Measurements from ENCODE around the gene BRD3OS. TPM values are rescaled to one million over a fixed set of nuclear protein-coding genes. Genes with fewer than 3 reads are reported as not detected.

Gene BRD3OS
- total RNA-seq, 1 experiment from 2014 or later = 13.3 TPM

DNA sequence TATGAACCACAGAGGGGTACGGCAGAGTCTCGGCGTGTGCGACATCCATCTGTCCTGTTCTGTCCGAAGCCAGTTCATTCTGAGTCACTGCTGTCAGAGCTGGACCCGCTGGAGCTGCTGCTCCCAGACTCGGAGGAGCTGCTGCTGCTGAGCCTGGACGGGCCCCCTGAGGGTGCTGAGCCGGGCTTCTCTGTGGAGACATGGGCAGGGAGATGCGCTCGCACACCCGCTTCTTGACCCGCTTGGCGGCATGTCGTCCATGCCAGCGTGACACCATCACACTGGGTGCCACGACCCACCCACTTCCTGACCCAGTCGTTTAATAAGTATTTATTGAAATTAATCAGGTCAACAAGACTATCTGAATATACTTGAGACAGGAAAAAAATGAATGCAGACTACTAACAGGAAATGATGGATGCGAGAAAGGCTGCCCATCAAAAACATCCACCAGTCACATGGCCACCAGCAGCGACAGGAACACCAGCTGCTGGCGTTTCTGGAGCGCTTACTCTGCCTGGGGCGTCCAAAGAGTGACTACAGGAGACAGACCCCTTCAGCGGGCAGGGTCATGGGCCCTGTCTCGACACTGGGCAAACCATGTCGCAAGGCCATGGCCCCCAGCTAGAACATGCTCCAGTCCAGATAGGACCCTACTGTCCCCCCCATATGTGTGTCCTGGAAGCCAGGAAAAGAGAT lies 8.4 kb downstream of the BRD3OS start:
- Mint-ChIP-seq H3K27me3 (ENCODE audit: insufficient read depth, unreplicated experiment) (no peaks in the 10 kb centered on the region), H3K27ac (ENCODE audit: low read depth, unreplicated experiment) (no peak overlapping the region), H3K9me3 (ENCODE audit: unreplicated experiment) (no peaks in the 10 kb centered on the region), H3K36me3 (ENCODE audit: insufficient read depth, unreplicated experiment) (peaks cover 63% of the 10 kb centered on the region), H3K4me3 (ENCODE audit: unreplicated experiment) (no peak overlapping the region), H3K4me1 (ENCODE audit: insufficient read depth, unreplicated experiment) (no peaks in the 10 kb centered on the region)
- TF ChIP-seq, protein P1, sequence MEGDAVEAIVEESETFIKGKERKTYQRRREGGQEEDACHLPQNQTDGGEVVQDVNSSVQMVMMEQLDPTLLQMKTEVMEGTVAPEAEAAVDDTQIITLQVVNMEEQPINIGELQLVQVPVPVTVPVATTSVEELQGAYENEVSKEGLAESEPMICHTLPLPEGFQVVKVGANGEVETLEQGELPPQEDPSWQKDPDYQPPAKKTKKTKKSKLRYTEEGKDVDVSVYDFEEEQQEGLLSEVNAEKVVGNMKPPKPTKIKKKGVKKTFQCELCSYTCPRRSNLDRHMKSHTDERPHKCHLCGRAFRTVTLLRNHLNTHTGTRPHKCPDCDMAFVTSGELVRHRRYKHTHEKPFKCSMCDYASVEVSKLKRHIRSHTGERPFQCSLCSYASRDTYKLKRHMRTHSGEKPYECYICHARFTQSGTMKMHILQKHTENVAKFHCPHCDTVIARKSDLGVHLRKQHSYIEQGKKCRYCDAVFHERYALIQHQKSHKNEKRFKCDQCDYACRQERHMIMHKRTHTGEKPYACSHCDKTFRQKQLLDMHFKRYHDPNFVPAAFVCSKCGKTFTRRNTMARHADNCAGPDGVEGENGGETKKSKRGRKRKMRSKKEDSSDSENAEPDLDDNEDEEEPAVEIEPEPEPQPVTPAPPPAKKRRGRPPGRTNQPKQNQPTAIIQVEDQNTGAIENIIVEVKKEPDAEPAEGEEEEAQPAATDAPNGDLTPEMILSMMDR (IDR thresholded peaks at IDR 0.05; ENCODE audit: unreplicated experiment) = no peak
- CTCF ChIA-PET = interaction anchor here (0.5 to 1.3 kb wide), 4 partner anchors 17 to 904 kb away, joined by 3 to 4 read pairs (median 4); no protein-coding TSS in a partner anchor
- POLR2A ChIA-PET = no interaction called here
- intact Hi-C loops (cut with micrococcal nuclease) = no loop called here
- BruUV-seq (replicated peaks) = no TSS peak
- DNase-seq (ENCODE audit: unreplicated experiment) = no peak

DNA sequence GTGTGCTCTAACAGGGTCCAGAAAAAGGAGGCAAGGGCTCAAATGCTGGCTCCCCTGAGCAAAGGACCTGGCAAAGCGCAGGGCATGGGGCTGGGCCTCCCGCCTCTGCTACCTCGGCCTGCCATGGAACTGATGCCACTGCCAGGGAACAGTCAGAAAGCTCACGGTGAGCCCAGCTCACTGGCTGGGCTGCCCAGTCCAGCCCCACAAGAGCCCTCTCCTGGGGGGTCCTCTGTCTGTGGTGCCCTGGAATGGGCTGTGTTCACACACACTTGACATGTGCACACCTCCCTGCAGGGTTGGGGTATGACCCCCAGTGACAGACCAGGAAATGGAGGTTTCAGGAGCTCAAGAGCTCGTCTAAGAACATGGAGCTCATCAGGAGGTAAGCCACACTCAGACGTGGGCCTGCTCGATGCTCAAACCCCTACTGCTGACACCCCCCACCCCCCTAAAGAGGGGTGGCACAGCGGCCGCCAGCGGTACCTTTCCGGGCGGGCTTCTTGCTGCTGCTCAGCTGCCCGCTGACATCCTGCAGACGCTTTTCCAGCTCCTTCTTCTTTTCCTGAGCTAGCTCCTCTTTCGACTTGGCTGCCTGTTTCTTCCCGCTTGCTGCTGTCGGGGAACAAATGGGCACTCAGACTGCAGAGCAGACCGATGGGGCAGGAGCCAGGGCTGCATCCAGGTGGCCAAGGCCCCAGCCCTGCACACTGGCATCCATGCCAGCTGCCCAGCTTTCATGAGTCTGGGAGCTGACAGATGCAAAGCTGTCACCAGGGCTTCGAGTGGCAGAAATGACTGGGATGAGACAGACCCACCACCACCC lies 9.1 kb downstream of the BRD3OS start:
- H3K4me1 Mint-ChIP-seq (ENCODE audit: insufficient read depth, unreplicated experiment) = no peaks in the 10 kb centered on the region
- TF ChIP-seq, protein P1 (IDR thresholded peaks at IDR 0.05; ENCODE audit: unreplicated experiment) = no peak
- no peak for DNase-seq (ENCODE audit: unreplicated experiment)
- ChIA-PET CTCF (interaction anchor here (0.5 to 1.3 kb wide), 5 partner anchors 16 to 1456 kb away, joined by 3 to 4 read pairs (median 4); no protein-coding TSS in a partner anchor), POLR2A (interaction anchor here (0.6 kb wide), 1 partner anchor 264 kb away, joined by 5 read pairs; no protein-coding TSS in a partner anchor)
- BruUV-seq (replicated peaks) = no TSS peak
- intact Hi-C loops (cut with micrococcal nuclease) = no loop called here
- H3K4me3 Mint-ChIP-seq (ENCODE audit: unreplicated experiment) = no peak overlapping the region
- no peaks in the 10 kb centered on the region for H3K9me3 Mint-ChIP-seq (ENCODE audit: unreplicated experiment)
- H3K36me3 Mint-ChIP-seq (ENCODE audit: insufficient read depth, unreplicated experiment) = peaks cover 63% of the 10 kb centered on the region
- H3K27me3 Mint-ChIP-seq (ENCODE audit: insufficient read depth, unreplicated experiment) = no peaks in the 10 kb centered on the region
- no peak overlapping the region for H3K27ac Mint-ChIP-seq (ENCODE audit: low read depth, unreplicated experiment)

DNA sequence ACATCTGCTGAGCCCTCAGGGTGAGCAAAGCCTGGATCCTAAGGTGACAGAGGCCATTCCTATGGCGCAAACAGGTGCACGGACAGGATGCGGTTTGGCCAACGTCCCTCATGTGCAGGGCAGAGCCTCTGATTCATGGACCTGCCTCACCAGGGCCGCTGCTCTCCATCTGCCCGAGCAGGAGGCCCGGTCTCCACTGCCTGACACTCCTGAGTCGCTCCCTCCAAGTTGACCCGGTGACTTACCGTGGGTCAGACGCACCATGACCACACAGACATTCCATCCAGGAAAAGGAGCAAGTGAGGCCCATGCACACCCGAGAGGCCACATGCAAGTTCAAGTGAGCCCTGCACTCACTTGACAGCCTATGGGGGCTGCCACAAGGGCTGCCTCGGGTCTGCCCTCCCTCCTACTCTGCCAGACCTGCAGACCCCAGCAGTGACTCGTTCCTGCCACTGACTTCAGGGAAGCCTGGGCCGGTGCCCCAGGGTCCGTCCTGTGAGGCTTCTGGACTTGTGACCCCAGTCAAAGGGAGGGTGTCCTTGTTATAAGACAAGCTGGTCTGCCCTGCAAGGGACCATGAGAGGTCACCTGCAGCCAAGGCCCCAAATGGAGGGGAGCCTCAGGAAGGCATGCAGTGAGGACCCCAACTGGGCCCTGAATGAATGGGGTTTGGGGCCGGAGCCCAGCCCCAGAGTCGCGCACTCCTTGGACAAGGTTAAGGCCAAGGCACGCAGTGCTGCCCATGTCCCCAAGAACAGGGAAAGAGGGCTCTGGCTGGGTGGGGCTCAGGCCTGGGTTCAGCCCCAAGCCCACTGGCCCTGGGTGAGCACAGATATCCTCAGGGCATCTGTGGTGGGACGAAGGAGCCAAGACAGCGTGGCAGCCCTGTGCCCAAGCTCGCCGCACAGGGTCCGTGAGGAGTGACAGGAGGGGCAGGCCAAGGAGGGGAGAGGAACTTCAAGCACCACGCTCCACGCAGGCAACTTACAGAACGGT lies 10.1 kb downstream of the BRD3OS start:
- H3K27me3 Mint-ChIP-seq (ENCODE audit: insufficient read depth, unreplicated experiment) = no peaks in the 10 kb centered on the region
- no peaks in the 10 kb centered on the region for H3K4me1 Mint-ChIP-seq (ENCODE audit: insufficient read depth, unreplicated experiment)
- TF ChIP-seq, protein P1 (IDR thresholded peaks at IDR 0.05; ENCODE audit: unreplicated experiment) = no peak
- H3K9me3 Mint-ChIP-seq (ENCODE audit: unreplicated experiment) = no peaks in the 10 kb centered on the region
- intact Hi-C loops (cut with micrococcal nuclease) = no loop called here
- BruUV-seq (replicated peaks) = no TSS peak
- no peak overlapping the region for H3K4me3 Mint-ChIP-seq (ENCODE audit: unreplicated experiment)
- ChIA-PET POLR2A (interaction anchor here (0.6 to 1.8 kb wide), 2 partner anchors 20 to 265 kb away, joined by 4 to 5 read pairs; no protein-coding TSS in a partner anchor), CTCF (interaction anchor here (0.8 to 1.2 kb wide), 4 partner anchors 9 to 253 kb away, joined by 3 to 4 read pairs (median 4); no protein-coding TSS in a partner anchor)
- no peak overlapping the region for H3K27ac Mint-ChIP-seq (ENCODE audit: low read depth, unreplicated experiment)
- peaks cover 71% of the 10 kb centered on the region for H3K36me3 Mint-ChIP-seq (ENCODE audit: insufficient read depth, unreplicated experiment)
- no peak for DNase-seq (ENCODE audit: unreplicated experiment)

All from MCF 10A (cell line).